ENCODE measurements around the gene MAPT.

The MAPT gene

DNA sequence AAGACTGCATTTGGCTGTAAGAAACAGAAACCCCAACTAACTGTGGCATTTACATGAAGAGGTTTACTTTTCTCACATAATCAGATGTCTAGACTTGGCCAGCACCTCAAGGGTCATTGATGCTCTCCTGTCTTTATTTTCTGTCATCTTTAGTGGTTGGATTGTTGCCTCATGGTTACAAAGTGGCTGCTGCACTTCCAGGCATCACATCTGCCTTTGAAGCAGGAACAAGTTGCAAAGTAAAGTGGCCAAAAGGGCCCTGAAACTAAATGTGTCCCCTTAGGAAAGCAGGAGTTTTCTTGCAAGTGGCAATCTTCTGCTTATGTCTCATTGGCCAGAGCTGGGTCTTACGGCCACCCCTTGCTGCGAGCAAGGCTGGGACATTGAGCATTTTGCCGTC is 78.2 kb downstream of the MAPT start:
- Histone ChIP-seq H3K36me3 (ENCODE audit: control insufficient read depth, insufficient read depth, low read length) (no peaks in the 10 kb centered on the region), H3K9ac (ENCODE audit: low read depth, low read length) (no peak overlapping the region), H3K9me3 (ENCODE audit: control insufficient read depth, insufficient read depth, low read length) (no peaks in the 10 kb centered on the region), H3K4me3 (ENCODE audit: low read depth, low read length) (no peak overlapping the region), H3K4me1 (ENCODE audit: control insufficient read depth, insufficient read depth, low read length) (no peaks in the 10 kb centered on the region), H3K27me3 (ENCODE audit: control insufficient read depth, insufficient read depth, low read length) (peaks cover 3% of the 10 kb centered on the region)

DNA sequence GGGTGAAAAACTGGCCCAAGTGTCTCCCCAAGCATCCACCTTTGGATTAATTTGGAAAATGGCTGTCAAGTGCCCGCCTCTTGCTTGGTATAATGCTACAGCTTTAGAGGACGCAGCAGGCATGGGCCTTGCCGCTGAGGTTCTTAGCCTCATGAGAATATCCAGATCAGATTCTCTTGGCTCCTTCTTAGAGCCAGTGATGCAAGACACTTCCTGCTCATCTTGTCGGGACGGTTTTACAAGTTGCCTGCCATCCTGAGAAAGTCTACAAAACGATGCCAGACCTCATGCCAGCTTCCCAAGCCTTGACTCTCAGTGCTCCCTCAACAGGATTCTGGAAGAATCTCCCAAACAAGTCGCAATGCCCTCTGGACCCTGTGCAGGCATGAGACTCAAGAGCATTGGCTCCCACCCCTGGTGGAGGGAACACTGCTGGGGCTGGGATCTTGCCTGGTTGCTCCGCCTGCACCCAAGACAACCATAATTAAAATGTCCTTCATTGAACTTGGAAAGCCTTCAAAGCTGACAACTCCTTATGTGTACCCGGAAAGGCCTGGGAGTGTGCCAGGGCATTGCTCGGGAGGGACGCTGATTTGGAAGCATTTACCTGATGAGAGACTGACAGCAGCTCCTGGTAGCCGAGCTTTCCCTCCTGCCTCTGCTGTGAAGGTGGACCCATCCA is 78.9 kb downstream of the MAPT start:
- Histone ChIP-seq H3K4me3 (ENCODE audit: low read depth, low read length) (no peak overlapping the region), H3K36me3 (ENCODE audit: control insufficient read depth, insufficient read depth, low read length) (no peaks in the 10 kb centered on the region), H3K4me1 (ENCODE audit: control insufficient read depth, insufficient read depth, low read length) (no peaks in the 10 kb centered on the region), H3K9me3 (ENCODE audit: control insufficient read depth, insufficient read depth, low read length) (no peaks in the 10 kb centered on the region), H3K9ac (ENCODE audit: low read depth, low read length) (no peak overlapping the region), H3K27me3 (ENCODE audit: control insufficient read depth, insufficient read depth, low read length) (peaks cover 3% of the 10 kb centered on the region)

DNA sequence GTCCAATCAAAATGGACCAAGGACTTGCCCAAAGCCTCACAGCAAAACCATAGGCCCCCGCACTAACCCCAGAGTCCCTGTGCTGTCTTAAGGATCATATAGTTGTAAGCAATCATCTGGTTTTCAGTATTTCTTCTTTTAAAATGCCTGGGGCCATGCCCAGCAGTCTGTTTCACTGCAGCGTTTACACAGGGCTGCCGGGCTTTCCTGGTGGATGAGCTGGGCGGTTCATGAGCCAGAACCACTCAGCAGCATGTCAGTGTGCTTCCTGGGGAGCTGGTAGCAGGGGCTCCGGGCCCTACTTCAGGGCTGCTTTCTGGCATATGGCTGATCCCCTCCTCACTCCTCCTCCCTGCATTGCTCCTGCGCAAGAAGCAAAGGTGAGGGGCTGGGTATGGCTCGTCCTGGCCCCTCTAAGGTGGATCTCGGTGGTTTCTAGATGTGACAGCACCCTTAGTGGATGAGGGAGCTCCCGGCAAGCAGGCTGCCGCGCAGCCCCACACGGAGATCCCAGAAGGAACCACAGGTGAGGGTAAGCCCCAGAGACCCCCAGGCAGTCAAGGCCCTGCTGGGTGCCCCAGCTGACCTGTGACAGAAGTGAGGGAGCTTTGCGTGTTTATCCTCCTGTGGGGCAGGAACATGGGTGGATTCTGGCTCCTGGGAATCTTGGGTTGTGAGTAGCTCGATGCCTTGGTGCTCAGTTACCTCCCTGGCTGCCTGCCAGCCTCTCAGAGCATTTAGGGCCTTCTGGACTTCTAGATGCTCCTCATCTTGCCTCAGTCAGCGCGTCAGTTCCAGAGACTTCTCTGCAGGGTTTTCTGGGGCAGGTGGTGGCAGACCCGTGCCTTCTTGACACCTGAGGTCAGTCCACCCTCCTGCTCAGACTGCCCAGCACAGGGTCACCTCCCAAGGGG is 79.8 kb downstream of the MAPT start:
- Histone ChIP-seq H3K27me3 (ENCODE audit: control insufficient read depth, insufficient read depth, low read length) (peaks cover 3% of the 10 kb centered on the region), H3K9me3 (ENCODE audit: control insufficient read depth, insufficient read depth, low read length) (no peaks in the 10 kb centered on the region), H3K36me3 (ENCODE audit: control insufficient read depth, insufficient read depth, low read length) (no peaks in the 10 kb centered on the region), H3K4me3 (ENCODE audit: low read depth, low read length) (no peak overlapping the region), H3K9ac (ENCODE audit: low read depth, low read length) (no peak overlapping the region), H3K4me1 (ENCODE audit: control insufficient read depth, insufficient read depth, low read length) (no peaks in the 10 kb centered on the region)

DNA sequence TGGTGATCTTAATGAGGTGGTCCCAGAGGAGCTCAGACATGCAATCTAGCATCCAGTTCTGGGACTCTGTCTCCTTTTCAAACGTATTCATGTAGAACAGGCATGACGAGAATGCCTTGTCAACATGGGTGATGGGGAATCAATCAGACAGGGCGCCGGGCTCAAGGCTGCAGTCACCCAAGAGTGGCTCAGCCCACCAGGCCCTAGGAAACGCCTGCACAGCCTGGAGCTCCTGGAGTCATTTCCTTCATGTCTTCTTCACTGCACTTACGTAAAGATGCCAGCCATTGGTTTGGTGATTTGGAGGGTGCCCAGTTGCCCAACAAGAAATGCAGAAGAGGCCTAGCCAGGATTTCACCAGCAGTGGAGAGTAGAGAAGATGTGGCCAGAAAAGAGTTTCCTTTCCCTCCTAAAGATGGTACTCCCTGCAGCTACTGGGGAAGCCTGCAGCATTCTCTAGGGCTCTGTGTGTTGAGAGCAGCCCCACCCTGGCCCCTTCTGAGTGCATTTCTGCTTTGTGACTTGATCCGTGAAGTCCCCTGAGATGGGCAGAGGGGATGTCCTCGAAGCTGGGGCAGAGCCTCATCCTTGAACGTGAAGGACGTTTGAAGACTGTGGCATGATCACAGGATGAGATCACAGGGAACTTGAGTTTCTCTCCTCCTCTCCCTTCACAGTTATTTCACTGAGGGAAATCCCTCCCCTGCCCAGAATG is 80.7 kb downstream of the MAPT start:
- H3K27me3 ChIP-seq (ENCODE audit: control insufficient read depth, insufficient read depth, low read length): peaks cover 3% of the 10 kb centered on the region
- H3K9me3 ChIP-seq (ENCODE audit: control insufficient read depth, insufficient read depth, low read length): no peaks in the 10 kb centered on the region
- no peak overlapping the region for H3K4me3 ChIP-seq (ENCODE audit: low read depth, low read length)
- H3K4me1 ChIP-seq (ENCODE audit: control insufficient read depth, insufficient read depth, low read length): no peaks in the 10 kb centered on the region
- no peak overlapping the region for H3K9ac ChIP-seq (ENCODE audit: low read depth, low read length)
- no peaks in the 10 kb centered on the region for H3K36me3 ChIP-seq (ENCODE audit: control insufficient read depth, insufficient read depth, low read length)

DNA sequence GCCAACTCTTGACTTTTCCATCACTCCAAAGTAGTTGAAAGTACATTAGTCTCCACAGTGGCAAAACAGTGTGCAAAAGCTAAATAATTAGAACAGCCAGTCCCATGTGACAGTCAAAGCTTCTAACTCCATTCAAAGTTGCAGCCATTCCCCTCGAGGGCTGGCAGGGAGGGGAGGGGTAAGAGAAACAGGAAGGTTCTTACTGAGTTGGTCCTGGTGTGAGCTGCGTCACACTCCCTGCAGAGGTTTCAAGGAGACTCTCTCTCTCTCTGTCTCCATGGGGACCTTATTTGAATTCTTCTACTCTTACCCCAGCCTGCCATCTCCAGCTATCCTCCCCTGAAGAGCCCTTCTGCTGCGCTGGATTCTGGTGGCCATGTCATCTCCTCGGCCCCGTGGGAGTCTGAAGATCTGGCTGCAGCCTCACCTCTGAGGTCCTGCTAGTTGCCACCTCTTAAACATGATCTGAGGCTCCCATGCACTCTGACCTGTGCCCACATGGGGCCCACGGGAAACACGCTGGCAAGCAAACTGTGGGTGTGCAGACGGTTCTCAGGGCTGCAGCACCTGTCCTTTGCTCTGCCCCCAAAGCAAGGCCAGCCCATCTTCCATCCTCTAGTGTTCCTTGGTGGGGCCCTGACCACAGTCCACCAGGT is 81.4 kb downstream of the MAPT start:
- Histone ChIP-seq H3K36me3 (ENCODE audit: control insufficient read depth, insufficient read depth, low read length) (no peaks in the 10 kb centered on the region), H3K27me3 (ENCODE audit: control insufficient read depth, insufficient read depth, low read length) (peaks cover 3% of the 10 kb centered on the region), H3K4me3 (ENCODE audit: low read depth, low read length) (no peak overlapping the region), H3K9ac (ENCODE audit: low read depth, low read length) (no peak overlapping the region), H3K4me1 (ENCODE audit: control insufficient read depth, insufficient read depth, low read length) (no peaks in the 10 kb centered on the region), H3K9me3 (ENCODE audit: control insufficient read depth, insufficient read depth, low read length) (no peaks in the 10 kb centered on the region)

DNA sequence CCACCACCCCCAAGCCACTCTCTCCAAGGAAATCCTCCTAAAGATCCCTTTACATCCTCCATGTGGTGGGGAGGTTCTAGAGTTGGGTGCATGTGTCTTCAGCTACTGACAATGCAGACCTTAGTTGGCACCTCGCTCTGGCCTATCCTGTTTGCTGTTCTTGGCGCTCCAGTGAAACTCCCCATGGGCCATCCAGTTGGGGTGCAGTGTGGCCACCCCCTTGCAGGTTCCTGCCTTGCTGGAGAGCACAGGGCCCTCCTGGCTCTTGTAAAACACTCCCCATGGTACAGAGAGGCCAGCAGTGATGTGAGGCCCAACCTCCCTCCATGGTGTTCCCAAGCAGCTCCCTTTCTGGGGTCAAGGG is 82.0 kb downstream of the MAPT start:
- no peaks in the 10 kb centered on the region for H3K9me3 ChIP-seq (ENCODE audit: control insufficient read depth, insufficient read depth, low read length)
- H3K9ac ChIP-seq (ENCODE audit: low read depth, low read length): no peak overlapping the region
- no peak overlapping the region for H3K4me3 ChIP-seq (ENCODE audit: low read depth, low read length)
- no peaks in the 10 kb centered on the region for H3K36me3 ChIP-seq (ENCODE audit: control insufficient read depth, insufficient read depth, low read length)
- H3K4me1 ChIP-seq (ENCODE audit: control insufficient read depth, insufficient read depth, low read length): no peaks in the 10 kb centered on the region
- peaks cover 3% of the 10 kb centered on the region for H3K27me3 ChIP-seq (ENCODE audit: control insufficient read depth, insufficient read depth, low read length)

DNA sequence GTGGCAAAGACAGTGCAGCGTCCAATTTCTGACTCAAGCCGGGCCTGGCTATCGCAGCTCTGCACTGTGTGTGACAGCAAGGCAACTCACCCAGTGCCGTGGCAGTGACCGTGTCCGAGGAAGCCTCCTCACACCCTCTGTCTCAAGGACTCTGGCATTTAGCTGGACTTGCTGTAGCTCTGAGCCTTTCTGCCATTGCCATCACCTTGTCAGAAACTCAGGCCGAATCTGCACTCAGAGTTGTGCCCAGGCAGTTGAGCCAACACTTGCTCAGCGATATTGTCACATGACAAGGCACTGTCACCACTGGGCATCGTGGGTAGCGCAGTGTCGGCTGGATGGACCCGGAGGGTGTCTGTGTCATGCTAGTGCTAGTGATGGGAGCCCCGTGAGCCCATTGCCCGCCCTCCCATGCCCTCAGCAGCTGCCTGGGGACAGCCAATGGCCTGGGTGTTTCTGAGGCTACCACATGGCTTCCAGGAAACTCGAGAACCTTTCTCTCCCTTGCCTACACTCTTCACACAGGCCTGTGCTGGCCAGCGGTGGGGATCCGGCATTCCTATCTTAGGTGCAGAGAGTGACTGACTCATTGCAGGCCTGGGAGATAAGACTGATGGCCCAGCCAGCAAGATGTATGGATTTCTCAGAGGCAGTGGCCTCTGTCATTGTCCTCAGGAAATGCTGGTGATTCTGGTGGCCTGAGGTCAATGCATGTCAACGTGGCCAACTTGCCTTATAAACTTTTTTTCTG is 82.6 kb downstream of the MAPT start:
- Histone ChIP-seq H3K36me3 (ENCODE audit: control insufficient read depth, insufficient read depth, low read length) (no peaks in the 10 kb centered on the region), H3K9ac (ENCODE audit: low read depth, low read length) (no peak overlapping the region), H3K4me1 (ENCODE audit: control insufficient read depth, insufficient read depth, low read length) (no peaks in the 10 kb centered on the region), H3K4me3 (ENCODE audit: low read depth, low read length) (no peak overlapping the region), H3K9me3 (ENCODE audit: control insufficient read depth, insufficient read depth, low read length) (no peaks in the 10 kb centered on the region), H3K27me3 (ENCODE audit: control insufficient read depth, insufficient read depth, low read length) (peaks cover 3% of the 10 kb centered on the region)

DNA sequence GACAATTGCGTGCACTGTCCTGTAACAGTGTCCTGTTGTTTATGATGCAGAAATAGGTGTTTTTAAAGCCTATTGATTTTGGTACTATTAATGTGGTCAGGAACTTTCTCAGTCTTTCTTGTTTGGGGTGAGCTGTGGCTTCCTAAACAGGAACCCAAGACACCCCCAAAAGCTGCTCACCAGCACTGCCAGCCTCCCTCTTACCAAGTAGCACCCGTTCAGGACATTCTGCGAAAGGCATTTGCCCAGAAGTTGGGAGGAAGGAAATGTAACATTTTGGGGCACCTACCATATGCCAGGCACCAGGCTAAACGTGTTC is 83.1 kb downstream of the MAPT start:
- Histone ChIP-seq H3K4me3 (ENCODE audit: low read depth, low read length) (no peak overlapping the region), H3K9me3 (ENCODE audit: control insufficient read depth, insufficient read depth, low read length) (no peaks in the 10 kb centered on the region), H3K36me3 (ENCODE audit: control insufficient read depth, insufficient read depth, low read length) (no peaks in the 10 kb centered on the region), H3K27me3 (ENCODE audit: control insufficient read depth, insufficient read depth, low read length) (no peaks in the 10 kb centered on the region), H3K9ac (ENCODE audit: low read depth, low read length) (no peak overlapping the region), H3K4me1 (ENCODE audit: control insufficient read depth, insufficient read depth, low read length) (no peaks in the 10 kb centered on the region)

DNA sequence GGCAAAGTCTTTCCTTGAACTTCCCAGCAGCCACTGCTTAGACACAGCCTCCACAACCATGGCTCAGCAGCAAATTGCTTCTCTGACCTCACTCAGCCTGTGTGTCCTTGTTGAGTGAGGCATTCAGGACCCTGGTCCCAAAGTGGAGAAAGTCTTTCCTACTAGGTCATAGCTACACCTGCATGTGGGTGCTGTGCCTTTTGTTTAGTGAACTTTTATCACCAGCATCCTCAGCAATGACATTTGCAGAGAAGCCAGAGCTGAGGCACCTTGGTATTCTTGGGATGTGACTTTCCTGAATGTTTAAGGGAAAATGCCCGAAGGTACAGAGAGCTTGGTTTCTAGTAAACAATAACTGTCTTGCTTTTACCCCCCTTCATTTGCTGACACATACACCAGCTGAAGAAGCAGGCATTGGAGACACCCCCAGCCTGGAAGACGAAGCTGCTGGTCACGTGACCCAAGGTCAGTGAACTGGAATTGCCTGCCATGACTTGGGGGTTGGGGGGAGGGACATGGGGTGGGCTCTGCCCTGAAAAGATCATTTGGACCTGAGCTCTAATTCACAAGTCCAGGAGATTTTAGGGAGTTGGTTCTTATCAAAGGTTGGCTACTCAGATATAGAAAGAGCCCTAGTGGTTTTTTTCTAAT is 83.7 kb downstream of the MAPT start:
- H3K27me3 ChIP-seq (ENCODE audit: control insufficient read depth, insufficient read depth, low read length): no peaks in the 10 kb centered on the region
- no peaks in the 10 kb centered on the region for H3K4me1 ChIP-seq (ENCODE audit: control insufficient read depth, insufficient read depth, low read length)
- H3K36me3 ChIP-seq (ENCODE audit: control insufficient read depth, insufficient read depth, low read length): no peaks in the 10 kb centered on the region
- H3K9ac ChIP-seq (ENCODE audit: low read depth, low read length): no peak overlapping the region
- no peak overlapping the region for H3K4me3 ChIP-seq (ENCODE audit: low read depth, low read length)
- no peaks in the 10 kb centered on the region for H3K9me3 ChIP-seq (ENCODE audit: control insufficient read depth, insufficient read depth, low read length)

DNA sequence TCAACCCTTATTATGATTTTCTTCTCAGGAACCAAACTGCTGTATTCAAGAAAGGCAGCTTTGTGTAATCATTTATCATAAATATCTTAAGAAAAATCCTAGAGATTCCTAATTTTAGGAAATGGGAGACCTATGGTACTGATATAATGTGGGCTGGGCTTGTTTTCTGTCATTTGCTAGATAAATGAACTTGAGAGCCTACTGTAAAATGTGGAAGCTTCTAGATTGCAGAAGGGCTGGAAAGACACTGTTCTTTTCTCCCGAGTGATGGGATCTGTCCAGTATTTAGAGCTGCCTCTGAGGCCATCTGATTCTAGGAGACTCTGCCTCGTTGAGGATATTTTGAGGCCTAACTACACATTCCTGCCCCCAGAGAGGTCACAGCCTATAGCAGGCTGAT is 84.8 kb downstream of the MAPT start:
- H3K9me3 ChIP-seq (ENCODE audit: control insufficient read depth, insufficient read depth, low read length): no peaks in the 10 kb centered on the region
- no peaks in the 10 kb centered on the region for H3K27me3 ChIP-seq (ENCODE audit: control insufficient read depth, insufficient read depth, low read length)
- no peaks in the 10 kb centered on the region for H3K36me3 ChIP-seq (ENCODE audit: control insufficient read depth, insufficient read depth, low read length)
- no peak overlapping the region for H3K4me3 ChIP-seq (ENCODE audit: low read depth, low read length)
- no peaks in the 10 kb centered on the region for H3K4me1 ChIP-seq (ENCODE audit: control insufficient read depth, insufficient read depth, low read length)
- no peak overlapping the region for H3K9ac ChIP-seq (ENCODE audit: low read depth, low read length)

DNA sequence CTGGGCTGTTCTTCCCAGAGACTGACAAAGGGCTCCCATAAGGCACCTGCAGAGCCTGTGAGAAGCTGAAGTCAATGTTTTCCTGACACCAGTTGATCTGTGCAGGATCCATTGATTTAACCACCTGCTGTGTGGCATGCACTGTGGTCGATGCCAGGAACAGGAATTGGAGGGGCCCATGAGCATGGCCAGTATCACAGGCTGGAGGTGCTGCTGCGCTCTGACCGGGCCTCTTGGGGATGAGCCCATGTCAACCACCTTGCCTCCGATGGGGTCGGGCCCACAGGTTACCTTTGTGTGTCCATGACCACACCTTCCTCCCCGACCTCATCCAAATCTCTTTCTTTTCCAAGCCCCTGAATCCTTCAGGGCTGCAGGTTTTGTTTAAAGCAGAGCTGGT is 86.5 kb downstream of the MAPT start:
- Histone ChIP-seq H3K4me1 (ENCODE audit: control insufficient read depth, insufficient read depth, low read length) (no peaks in the 10 kb centered on the region), H3K4me3 (ENCODE audit: low read depth, low read length) (no peak overlapping the region), H3K9ac (ENCODE audit: low read depth, low read length) (no peak overlapping the region), H3K27me3 (ENCODE audit: control insufficient read depth, insufficient read depth, low read length) (no peaks in the 10 kb centered on the region), H3K36me3 (ENCODE audit: control insufficient read depth, insufficient read depth, low read length) (no peaks in the 10 kb centered on the region), H3K9me3 (ENCODE audit: control insufficient read depth, insufficient read depth, low read length) (no peaks in the 10 kb centered on the region)

Data from iPS-15b (cell line).